Measurements from ENCODE around the gene ZYX.
A peak's percentile ranks its signal among the peaks of the same experiment; 100 is the strongest.
"Not testable (repeated sequence)": the region's sequence is repeated elsewhere in the genome, so short reads cannot be mapped to it uniquely, and the experiment has no call there.

The ZYX gene

DNA sequence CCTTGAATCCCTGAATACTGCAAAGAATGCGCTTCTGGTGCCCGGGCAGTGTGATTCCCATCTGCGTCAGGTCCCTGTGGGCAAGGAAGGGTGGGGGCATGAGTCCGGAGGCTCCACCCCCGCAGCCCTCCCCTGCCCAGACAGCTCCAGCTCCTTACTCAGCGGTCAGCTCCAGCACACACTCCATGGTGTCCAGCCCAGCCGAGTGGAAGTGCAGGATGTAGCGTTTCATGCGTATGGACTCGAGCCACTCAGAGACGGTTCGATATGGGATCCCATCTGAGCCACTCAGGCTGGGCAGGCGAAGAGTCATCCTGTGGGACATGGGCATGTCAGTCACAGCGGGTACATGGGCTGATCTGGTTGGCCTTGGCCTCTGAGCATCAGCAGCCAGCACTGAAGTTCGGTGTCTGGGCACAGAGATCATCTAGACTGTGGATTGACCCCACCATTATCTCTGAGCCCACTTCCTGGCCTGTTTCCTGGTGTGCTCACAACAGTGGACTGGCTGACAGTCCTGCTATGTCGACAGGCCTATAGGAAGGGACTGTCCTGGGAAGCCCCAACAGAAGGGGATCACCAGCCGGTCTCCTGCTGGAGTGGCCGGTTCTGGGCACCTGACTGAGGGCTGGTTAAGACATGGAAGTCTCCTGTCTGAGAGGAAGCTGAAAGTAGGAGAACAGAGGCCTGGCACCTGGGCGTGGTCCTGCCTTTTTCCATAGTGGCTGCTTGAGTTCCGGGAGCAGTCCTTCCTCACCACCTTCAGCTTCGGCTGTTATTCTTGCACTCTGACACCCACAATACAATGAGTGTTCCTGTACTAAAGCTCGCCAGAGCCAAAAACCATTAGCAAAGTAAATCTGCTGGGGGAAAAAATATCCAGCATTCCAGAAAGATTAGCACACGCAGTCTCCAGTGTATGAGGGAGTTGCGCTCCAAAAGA is 10.6 kb downstream of the ZYX start:
- DNase-seq (ENCODE audit: low read depth), result peak; percentile 83
- H3K4me3 ChIP-seq (ENCODE audit: low read length), result no peak overlapping the region
- TF ChIP-seq, protein P1, sequence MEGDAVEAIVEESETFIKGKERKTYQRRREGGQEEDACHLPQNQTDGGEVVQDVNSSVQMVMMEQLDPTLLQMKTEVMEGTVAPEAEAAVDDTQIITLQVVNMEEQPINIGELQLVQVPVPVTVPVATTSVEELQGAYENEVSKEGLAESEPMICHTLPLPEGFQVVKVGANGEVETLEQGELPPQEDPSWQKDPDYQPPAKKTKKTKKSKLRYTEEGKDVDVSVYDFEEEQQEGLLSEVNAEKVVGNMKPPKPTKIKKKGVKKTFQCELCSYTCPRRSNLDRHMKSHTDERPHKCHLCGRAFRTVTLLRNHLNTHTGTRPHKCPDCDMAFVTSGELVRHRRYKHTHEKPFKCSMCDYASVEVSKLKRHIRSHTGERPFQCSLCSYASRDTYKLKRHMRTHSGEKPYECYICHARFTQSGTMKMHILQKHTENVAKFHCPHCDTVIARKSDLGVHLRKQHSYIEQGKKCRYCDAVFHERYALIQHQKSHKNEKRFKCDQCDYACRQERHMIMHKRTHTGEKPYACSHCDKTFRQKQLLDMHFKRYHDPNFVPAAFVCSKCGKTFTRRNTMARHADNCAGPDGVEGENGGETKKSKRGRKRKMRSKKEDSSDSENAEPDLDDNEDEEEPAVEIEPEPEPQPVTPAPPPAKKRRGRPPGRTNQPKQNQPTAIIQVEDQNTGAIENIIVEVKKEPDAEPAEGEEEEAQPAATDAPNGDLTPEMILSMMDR (conservative IDR thresholded peaks at IDR 0.05; ENCODE audit: low read length), result no peak

DNA sequence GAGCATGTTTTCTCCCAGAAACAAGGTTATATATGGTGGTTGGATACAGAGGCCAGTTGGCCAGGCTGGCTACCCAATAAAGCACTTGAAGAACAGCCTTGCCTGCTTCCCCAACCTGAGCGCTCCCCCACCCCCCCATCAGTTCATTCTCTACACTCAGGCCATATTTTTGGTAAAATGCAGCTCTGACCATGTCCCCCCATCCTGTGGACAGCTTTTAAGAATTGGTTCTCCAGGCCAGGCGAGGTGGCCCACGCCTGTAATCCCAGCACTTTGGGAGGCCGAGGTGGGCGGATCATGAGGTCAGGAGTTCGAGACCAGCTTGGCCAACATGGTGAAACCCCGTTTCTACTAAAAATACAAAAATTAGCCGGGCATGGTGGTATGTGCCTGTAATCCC is 11.3 kb downstream of the ZYX start:
- H3K4me3 ChIP-seq (ENCODE audit: low read length); DNase-seq (ENCODE audit: low read depth): not testable (repeated sequence)

DNA sequence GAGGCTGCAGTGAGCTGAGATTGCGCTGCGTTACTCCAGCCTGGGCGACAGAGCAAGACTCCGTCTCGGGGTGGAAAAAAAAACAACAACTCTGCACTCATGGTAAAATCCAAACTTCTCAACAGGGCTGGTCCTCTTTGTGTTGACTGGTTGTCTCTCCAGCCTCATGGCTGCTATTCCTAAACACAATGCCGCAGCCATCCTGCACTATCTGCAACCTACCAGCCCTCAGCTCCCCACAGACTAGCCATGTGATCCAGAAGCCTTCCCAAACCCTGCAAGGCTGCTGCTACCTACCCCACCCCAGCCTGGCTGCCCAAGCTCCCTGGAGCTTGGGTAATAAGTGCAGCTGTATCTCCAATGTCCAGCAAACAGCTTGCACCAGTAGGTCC is 11.7 kb downstream of the ZYX start:
- TF ChIP-seq, protein P1 (conservative IDR thresholded peaks at IDR 0.05; ENCODE audit: low read length), result no peak
- no peak for DNase-seq (ENCODE audit: low read depth)
- H3K4me3 ChIP-seq (ENCODE audit: low read length), result no peak overlapping the region

DNA sequence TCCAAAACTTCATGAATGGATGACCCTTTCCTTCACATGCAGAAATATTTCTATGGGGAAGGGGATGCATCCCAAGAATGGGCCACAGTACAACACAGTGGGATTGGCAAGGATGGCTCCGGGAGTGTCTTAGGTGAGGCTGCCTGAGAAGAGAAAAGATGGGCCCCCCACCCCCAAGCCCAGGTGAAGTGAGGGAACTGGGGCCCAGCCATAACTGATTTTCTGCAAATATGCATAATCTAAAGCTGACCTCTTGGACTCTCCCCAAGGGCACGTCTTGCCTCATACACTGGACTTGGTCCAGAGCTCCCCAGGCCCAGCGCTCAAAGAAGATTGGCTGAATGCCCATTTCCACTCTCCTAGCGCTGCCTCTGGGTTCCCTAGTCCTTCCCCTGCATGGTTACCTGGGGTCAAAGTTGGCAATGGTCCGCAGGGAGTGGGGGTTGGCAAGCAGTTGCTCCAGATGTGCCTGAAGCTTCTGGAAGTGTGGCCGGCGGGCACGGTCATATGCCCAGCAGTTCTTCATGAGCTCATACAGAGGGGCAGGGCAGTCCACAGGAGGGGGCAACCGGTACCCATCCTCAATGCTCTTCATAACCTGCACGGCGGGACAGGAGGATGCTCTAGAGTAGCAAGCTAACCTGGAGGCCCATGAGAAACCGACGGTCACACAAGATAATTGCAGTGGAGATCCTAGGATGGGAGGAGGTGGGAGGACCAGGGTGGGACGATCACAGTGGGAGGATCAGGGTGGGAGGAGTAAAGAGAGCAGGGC is 12.3 kb downstream of the ZYX start:
- H3K4me3 ChIP-seq (ENCODE audit: low read length), result no peak overlapping the region
- TF ChIP-seq, protein P1 (conservative IDR thresholded peaks at IDR 0.05; ENCODE audit: low read length), result no peak
- no peak for DNase-seq (ENCODE audit: low read depth)

DNA sequence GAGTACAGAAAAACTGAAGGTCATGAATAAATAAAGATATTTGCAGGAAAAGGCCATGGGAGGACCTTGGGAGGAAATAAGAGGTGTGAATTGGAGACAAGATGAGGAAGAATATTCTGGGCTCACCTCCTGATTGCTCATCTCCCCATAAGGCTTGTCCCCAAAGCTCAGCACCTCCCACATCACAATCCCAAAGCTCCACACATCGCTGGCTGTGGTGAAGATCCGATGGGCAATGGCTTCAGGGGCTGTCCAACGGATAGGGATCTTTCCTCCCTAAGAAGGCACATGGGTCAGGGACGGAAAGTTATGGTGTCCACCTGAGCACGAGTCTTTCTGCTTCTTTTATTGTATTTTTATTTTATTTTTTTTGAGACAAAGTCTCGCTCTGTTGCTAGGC is 12.9 kb downstream of the ZYX start:
- TF ChIP-seq, protein P1 (conservative IDR thresholded peaks at IDR 0.05; ENCODE audit: low read length), result no peak
- no peak for DNase-seq (ENCODE audit: low read depth)
- H3K4me3 ChIP-seq (ENCODE audit: low read length), result no peak overlapping the region

DNA sequence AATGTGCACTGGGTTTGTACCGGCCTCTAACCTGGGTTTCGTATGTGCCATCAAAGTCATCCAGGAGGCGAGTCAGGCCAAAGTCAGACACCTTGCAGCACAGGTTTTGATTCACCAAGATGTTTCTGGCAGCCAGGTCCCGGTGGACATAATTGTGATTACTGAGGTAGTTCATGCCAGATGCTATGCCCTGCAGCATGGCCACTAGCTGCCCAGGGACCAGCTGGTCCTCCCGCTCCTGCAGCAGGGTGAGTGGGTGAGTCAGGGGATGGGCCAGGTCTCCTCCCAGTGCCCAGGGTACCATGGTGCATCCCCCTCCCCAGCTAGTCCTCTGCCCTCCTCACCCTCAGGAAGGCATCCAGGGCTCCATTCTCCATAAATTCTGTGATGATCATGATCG is 13.6 kb downstream of the ZYX start:
- TF ChIP-seq, protein P1 (conservative IDR thresholded peaks at IDR 0.05; ENCODE audit: low read length), result no peak
- DNase-seq (ENCODE audit: low read depth), result no peak
- no peak overlapping the region for H3K4me3 ChIP-seq (ENCODE audit: low read length)

DNA sequence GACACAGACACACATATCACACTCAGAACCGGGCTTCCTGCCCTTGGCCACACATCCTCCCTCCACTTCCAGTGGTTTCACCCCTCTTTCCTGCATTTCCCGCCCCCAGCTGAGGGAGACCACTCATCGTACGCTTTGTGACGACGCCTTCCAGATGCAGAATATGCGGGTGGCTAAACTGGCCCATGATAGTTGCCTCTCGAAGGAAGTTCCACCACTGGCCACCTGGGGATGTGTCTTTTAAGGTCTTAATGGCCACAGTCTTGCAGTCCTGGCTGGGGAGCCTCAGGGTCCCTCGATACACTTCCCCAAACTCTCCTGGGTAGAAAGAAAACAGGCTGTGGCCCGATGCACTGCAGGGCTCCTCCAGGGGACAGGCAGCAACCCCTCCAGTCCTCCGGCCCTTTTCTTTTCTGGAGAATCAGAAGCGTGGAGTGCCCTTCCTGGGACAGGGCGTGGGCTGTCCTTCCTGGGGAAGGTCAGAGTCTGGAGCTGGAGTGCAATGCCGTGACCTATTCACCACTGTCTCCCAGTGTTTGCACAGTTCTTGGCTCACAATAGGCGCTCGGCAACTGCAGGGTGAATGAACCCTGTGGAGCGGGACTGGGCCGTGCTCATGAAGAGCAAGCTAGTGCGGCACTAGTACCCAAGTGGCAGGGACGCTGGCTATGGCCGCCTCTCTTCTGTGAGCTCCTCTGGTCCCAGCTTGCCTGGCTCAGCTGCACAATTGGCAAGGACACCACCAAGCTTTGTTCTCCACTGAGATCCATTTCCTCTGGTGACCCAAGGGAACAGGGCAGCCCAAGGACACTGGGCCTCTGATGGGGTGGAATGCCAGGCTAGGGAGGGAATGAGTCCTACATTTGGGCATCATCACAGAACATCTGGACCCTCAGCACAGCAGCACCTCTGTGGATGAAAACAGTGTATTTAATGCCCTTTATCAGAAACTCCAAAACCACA is 14.3 kb downstream of the ZYX start:
- TF ChIP-seq, protein P1 (conservative IDR thresholded peaks at IDR 0.05; ENCODE audit: low read length), result peak; percentile 15; the same call in 1 of the 2 replicates
- H3K4me3 ChIP-seq (ENCODE audit: low read length), result no peak overlapping the region
- DNase-seq (ENCODE audit: low read depth), result no peak
